Epithelial cell of proximal tubule (primary cell): ENCODE data around the gene RPS6KC1. TPM values are rescaled to one million over a fixed set of nuclear protein-coding genes. Genes with fewer than 3 reads are reported as not detected.

Experiments
- DNase-seq: peaks from one replicate; pipeline ENCODE4 v3.0.0-alpha.2; 2011; ENCODE audit warnings: low read depth
- H3K4me3 ChIP-seq: 2 replicates; pipeline ENCODE4 v1.5.1; 2011; ENCODE audit warnings: low read depth, mild to moderate bottlenecking, low read length
- total RNA-seq: library from RNA; depleted of rRNA; stranded (reverse); fragments of >200 nt; gene quantifications from 2 replicates; pipeline ENCODE4 v1.2.3, GENCODE V29; 2015
- TF ChIP-seq, protein P1 (sequence below): conservative IDR thresholded peaks from 2 replicates; pipeline ENCODE4 v1.5.1; 2012; ENCODE audit warnings: low read depth, mild to moderate bottlenecking, low read length

The RPS6KC1 gene
- total RNA-seq, 1 donor from 2014 or later = 8.5 TPM

DNA sequence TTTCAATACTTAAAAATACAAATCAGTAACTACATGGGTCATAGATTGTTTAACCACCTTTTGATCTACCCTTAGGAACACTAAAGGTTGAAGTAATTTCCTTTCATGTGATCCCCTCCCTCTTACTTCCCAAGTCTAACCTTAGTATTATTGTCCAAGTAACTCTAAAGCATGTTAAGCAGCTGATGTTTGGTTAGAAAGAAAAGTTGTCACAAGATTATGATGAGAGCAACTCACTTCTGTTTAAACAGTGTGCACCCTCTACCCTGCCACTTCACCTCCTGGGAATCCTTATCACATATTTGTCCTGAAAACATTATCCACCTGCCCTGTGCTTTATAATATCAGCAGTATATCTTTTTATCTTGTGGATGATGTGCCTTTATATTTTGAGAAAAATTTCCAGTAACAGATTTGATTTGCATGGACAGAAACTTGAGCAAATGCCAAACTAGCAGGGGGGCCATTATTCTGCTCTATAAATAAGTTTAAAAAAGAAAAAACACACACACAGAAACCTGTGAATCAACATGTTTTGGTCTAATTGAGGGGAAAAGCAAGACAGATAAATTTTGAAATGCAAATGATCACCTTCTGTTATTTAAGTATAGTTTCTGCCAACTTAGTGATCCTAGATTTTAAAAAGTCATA, 194.3 kb downstream of the RPS6KC1 start:
- no peak for DNase-seq
- no peak overlapping the region for H3K4me3 ChIP-seq
- TF ChIP-seq, protein P1, sequence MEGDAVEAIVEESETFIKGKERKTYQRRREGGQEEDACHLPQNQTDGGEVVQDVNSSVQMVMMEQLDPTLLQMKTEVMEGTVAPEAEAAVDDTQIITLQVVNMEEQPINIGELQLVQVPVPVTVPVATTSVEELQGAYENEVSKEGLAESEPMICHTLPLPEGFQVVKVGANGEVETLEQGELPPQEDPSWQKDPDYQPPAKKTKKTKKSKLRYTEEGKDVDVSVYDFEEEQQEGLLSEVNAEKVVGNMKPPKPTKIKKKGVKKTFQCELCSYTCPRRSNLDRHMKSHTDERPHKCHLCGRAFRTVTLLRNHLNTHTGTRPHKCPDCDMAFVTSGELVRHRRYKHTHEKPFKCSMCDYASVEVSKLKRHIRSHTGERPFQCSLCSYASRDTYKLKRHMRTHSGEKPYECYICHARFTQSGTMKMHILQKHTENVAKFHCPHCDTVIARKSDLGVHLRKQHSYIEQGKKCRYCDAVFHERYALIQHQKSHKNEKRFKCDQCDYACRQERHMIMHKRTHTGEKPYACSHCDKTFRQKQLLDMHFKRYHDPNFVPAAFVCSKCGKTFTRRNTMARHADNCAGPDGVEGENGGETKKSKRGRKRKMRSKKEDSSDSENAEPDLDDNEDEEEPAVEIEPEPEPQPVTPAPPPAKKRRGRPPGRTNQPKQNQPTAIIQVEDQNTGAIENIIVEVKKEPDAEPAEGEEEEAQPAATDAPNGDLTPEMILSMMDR = no peak

DNA sequence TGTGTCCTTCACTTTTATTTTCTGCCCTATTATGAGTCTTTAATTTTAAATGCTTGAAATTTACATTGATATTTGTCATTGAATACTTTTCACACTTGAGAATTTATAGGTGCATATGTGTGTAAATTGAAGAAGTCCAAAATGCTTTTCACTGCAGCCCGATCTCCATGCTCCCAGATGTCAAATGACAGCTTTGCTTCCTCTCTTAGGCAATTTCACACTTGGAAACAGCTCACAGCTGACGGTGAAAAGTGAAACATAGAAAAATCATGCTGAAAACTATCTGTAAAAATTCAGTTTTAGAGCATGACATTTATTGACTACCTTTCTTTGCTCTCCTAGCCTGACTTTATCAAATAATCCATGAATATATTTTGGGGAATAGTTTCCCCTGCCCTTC, 196.0 kb downstream of the RPS6KC1 start:
- TF ChIP-seq, protein P1 = no peak
- DNase-seq = no peak
- no peak overlapping the region for H3K4me3 ChIP-seq

- TF ChIP-seq, protein P1 = no peak
- no peak overlapping the region for H3K4me3 ChIP-seq
- no peak for DNase-seq
Observed at GRCh38 chr1:213249395-213249794, 198.4 kb downstream of the RPS6KC1 start.

GRCh38 chr1:213250041-213250440, 199.0 kb downstream of the RPS6KC1 start:
- DNase-seq = no peak
- TF ChIP-seq, protein P1 = no peak
- H3K4me3 ChIP-seq = no peak overlapping the region

GRCh38 chr1:213250446-213250845, 199.4 kb downstream of the RPS6KC1 start:
- no peak for DNase-seq
- TF ChIP-seq, protein P1 = no peak
- H3K4me3 ChIP-seq = no peak overlapping the region

DNA sequence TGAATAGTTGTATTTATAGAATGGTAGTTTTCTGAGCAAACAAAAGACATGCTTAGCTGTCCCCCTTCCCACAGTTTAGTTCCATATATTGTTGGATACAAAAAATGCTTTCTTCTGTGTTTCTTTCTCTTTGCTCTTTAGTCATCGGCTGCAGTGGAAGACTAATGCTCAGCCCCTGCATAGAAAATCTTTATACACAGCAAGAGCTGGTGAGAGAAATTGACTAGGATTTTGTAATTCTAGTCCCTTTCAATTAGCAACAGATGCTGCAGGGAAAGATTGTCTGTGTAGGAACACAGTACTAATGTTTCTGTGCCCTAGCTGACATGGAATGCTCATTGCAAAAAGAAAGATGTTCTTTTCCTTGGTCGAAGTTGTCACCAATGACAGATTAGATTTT, 200.9 kb downstream of the RPS6KC1 start:
- DNase-seq = no peak
- TF ChIP-seq, protein P1 = no peak
- H3K4me3 ChIP-seq = no peak overlapping the region

- H3K4me3 ChIP-seq = no peak overlapping the region
- no peak for DNase-seq
- TF ChIP-seq, protein P1 = no peak
Observed at GRCh38 chr1:213256438-213257087, 205.5 kb downstream of the RPS6KC1 start.
